GM19025 (cell line): ENCODE results near the gene ATP10B.

Experiments
- ATAC-seq: cut with Tn5 transposase; IDR thresholded peaks from one replicate; pipeline ENCODE4 v1.9.1; 2021; ENCODE audit warnings: mild to moderate bottlenecking, low read depth, moderate library complexity; ENCODE audit not compliant: unreplicated experiment

The ATP10B gene

GRCh38 chr5:160573318-160573717 lies 278.7 kb downstream of the ATP10B start:
- ATAC-seq, result no peak

- no peak for ATAC-seq
These were observed 284.8 kb downstream of the ATP10B start for GRCh38 chr5:160567031-160567705.

GRCh38 chr5:160565376-160565775 lies 286.6 kb downstream of the ATP10B start:
- no peak for ATAC-seq

- ATAC-seq, result no peak
These were observed 295.2 kb downstream of the ATP10B start for GRCh38 chr5:160556846-160557245.

- no peak for ATAC-seq
These were observed 295.9 kb downstream of the ATP10B start for GRCh38 chr5:160555971-160556631.

- ATAC-seq, result no peak
These were observed 296.4 kb downstream of the ATP10B start for GRCh38 chr5:160555581-160555970.

GRCh38 chr5:160550075-160550474 lies 301.9 kb downstream of the ATP10B start:
- ATAC-seq, result no peak

GRCh38 chr5:160548949-160549645 lies 302.9 kb downstream of the ATP10B start:
- ATAC-seq, result no peak

- ATAC-seq, result no peak
These were observed 304.1 kb downstream of the ATP10B start for GRCh38 chr5:160547872-160548271.

- ATAC-seq, result no peak
These were observed 304.9 kb downstream of the ATP10B start for GRCh38 chr5:160547061-160547460.

- no peak for ATAC-seq
These were observed 306.2 kb downstream of the ATP10B start for GRCh38 chr5:160545832-160546231.

GRCh38 chr5:160543395-160543794 lies 308.6 kb downstream of the ATP10B start:
- ATAC-seq, result no peak

- no peak for ATAC-seq
These were observed 309.2 kb downstream of the ATP10B start for GRCh38 chr5:160542840-160543239.

- ATAC-seq, result no peak
These were observed 309.7 kb downstream of the ATP10B start for GRCh38 chr5:160542281-160542680.

- no peak for ATAC-seq
These were observed 312.6 kb downstream of the ATP10B start for GRCh38 chr5:160539431-160539830.

GRCh38 chr5:160537940-160538339 lies 314.1 kb downstream of the ATP10B start:
- ATAC-seq, result peak; percentile 61

GRCh38 chr5:160537116-160537515 lies 314.9 kb downstream of the ATP10B start:
- ATAC-seq, result no peak

- ATAC-seq, result no peak
These were observed 317.1 kb downstream of the ATP10B start for GRCh38 chr5:160534914-160535313.

- ATAC-seq, result no peak
These were observed 317.9 kb downstream of the ATP10B start for GRCh38 chr5:160534125-160534524.

- no peak for ATAC-seq
These were observed 326.3 kb downstream of the ATP10B start for GRCh38 chr5:160525471-160526261.

GRCh38 chr5:160524827-160525226 lies 327.2 kb downstream of the ATP10B start:
- no peak for ATAC-seq
